IPS-18a (cell line): ENCODE results near the gene ITGA3.

Experiments used
- H3K27ac ChIP-seq: one replicate; pipeline ENCODE4 v1.5.1; 2013; ENCODE audit warnings: low read length
- H3K27me3 ChIP-seq: one replicate; pipeline ENCODE4 v1.6.1; 2013; ENCODE audit warnings: mild to moderate bottlenecking, low read length; ENCODE audit not compliant: control insufficient read depth, insufficient read depth
- H3K36me3 ChIP-seq: one replicate; pipeline ENCODE4 v1.6.1; 2013; ENCODE audit warnings: low read depth, low read length; ENCODE audit not compliant: control insufficient read depth
- H3K4me1 ChIP-seq: one replicate; pipeline ENCODE4 v1.6.1; 2013; ENCODE audit warnings: low read depth, low read length; ENCODE audit not compliant: control insufficient read depth
- H3K4me3 ChIP-seq: one replicate; pipeline ENCODE4 v1.5.1; 2013; ENCODE audit warnings: low read length
- H3K9ac ChIP-seq: one replicate; pipeline ENCODE4 v1.6.1; 2013; ENCODE audit warnings: mild to moderate bottlenecking, low read length, moderate library complexity
- H3K9me3 ChIP-seq: one replicate; pipeline ENCODE4 v1.6.1; 2013; ENCODE audit warnings: low read depth, low read length; ENCODE audit not compliant: control insufficient read depth

The ITGA3 gene

GRCh38 chr17:50108556-50108955 is 52.6 kb downstream of the ITGA3 start:
- no peak overlapping the region for H3K9ac ChIP-seq
- no peaks in the 10 kb centered on the region for H3K36me3 ChIP-seq
- H3K4me3 ChIP-seq, result no peak overlapping the region
- H3K9me3 ChIP-seq, result no peaks in the 10 kb centered on the region
- H3K4me1 ChIP-seq, result peaks cover 4% of the 10 kb centered on the region
- no peaks in the 10 kb centered on the region for H3K27me3 ChIP-seq
- H3K27ac ChIP-seq, result no peak overlapping the region

GRCh38 chr17:50109207-50109606 is 53.3 kb downstream of the ITGA3 start:
- H3K9ac ChIP-seq, result no peak overlapping the region
- H3K27ac ChIP-seq, result no peak overlapping the region
- H3K27me3 ChIP-seq, result no peaks in the 10 kb centered on the region
- no peaks in the 10 kb centered on the region for H3K36me3 ChIP-seq
- no peaks in the 10 kb centered on the region for H3K9me3 ChIP-seq
- peaks cover 4% of the 10 kb centered on the region for H3K4me1 ChIP-seq
- no peak overlapping the region for H3K4me3 ChIP-seq

- Histone ChIP-seq H3K4me1 (peaks cover 4% of the 10 kb centered on the region), H3K36me3 (no peaks in the 10 kb centered on the region), H3K27ac (no peak overlapping the region)
These were observed 53.9 kb downstream of the ITGA3 start for GRCh38 chr17:50109785-50110184.

GRCh38 chr17:50110591-50111349 is 54.9 kb downstream of the ITGA3 start:
- H3K9ac ChIP-seq, result no peak overlapping the region
- no peak overlapping the region for H3K27ac ChIP-seq

More at GRCh38 chr17:50109785-50110184, 53.9 kb downstream of the ITGA3 start:
- Histone ChIP-seq H3K27me3 (no peaks in the 10 kb centered on the region), H3K4me3 (no peak overlapping the region), H3K9ac (no peak overlapping the region), H3K9me3 (no peaks in the 10 kb centered on the region)

GRCh38 chr17:50111673-50112655 is 56.1 kb downstream of the ITGA3 start:
- Histone ChIP-seq H3K9me3 (no peaks in the 10 kb centered on the region), H3K36me3 (no peaks in the 10 kb centered on the region), H3K4me3 (no peak overlapping the region), H3K27ac (no peak overlapping the region), H3K4me1 (peaks cover 8% of the 10 kb centered on the region), H3K9ac (no peak overlapping the region), H3K27me3 (peaks cover 5% of the 10 kb centered on the region)

More at GRCh38 chr17:50110591-50111349, 54.9 kb downstream of the ITGA3 start:
- Histone ChIP-seq H3K9me3 (no peaks in the 10 kb centered on the region), H3K36me3 (no peaks in the 10 kb centered on the region), H3K4me1 (peaks cover 8% of the 10 kb centered on the region), H3K4me3 (no peak overlapping the region), H3K27me3 (no peaks in the 10 kb centered on the region)

- Histone ChIP-seq H3K4me3 (no peak overlapping the region), H3K9me3 (no peaks in the 10 kb centered on the region), H3K36me3 (no peaks in the 10 kb centered on the region), H3K9ac (no peak overlapping the region), H3K27me3 (peaks cover 9% of the 10 kb centered on the region), H3K27ac (no peak overlapping the region), H3K4me1 (peaks cover 8% of the 10 kb centered on the region)
These were observed 56.8 kb downstream of the ITGA3 start for GRCh38 chr17:50112694-50113093.

- Histone ChIP-seq H3K4me3 (no peak overlapping the region), H3K4me1 (peaks cover 8% of the 10 kb centered on the region), H3K9ac (no peak overlapping the region), H3K27ac (no peak overlapping the region), H3K27me3 (peaks cover 19% of the 10 kb centered on the region), H3K9me3 (no peaks in the 10 kb centered on the region), H3K36me3 (no peaks in the 10 kb centered on the region)
These were observed 57.9 kb downstream of the ITGA3 start for GRCh38 chr17:50113624-50114320.

GRCh38 chr17:50114401-50114800 is 58.5 kb downstream of the ITGA3 start:
- H3K36me3 ChIP-seq, result no peaks in the 10 kb centered on the region
- no peaks in the 10 kb centered on the region for H3K9me3 ChIP-seq
- peaks cover 25% of the 10 kb centered on the region for H3K27me3 ChIP-seq
- peaks cover 8% of the 10 kb centered on the region for H3K4me1 ChIP-seq
- no peak overlapping the region for H3K9ac ChIP-seq
- H3K27ac ChIP-seq, result no peak overlapping the region
- no peak overlapping the region for H3K4me3 ChIP-seq

GRCh38 chr17:50114849-50115357 is 59.0 kb downstream of the ITGA3 start:
- H3K9me3 ChIP-seq, result no peaks in the 10 kb centered on the region
- H3K4me3 ChIP-seq, result no peak overlapping the region
- H3K27me3 ChIP-seq, result peaks cover 27% of the 10 kb centered on the region
- no peak overlapping the region for H3K27ac ChIP-seq
- peaks cover 8% of the 10 kb centered on the region for H3K4me1 ChIP-seq
- H3K36me3 ChIP-seq, result no peaks in the 10 kb centered on the region
- H3K9ac ChIP-seq, result no peak overlapping the region

GRCh38 chr17:50115756-50116155 is 59.8 kb downstream of the ITGA3 start:
- Histone ChIP-seq H3K4me3 (no peak overlapping the region), H3K9ac (no peak overlapping the region), H3K4me1 (peaks cover 8% of the 10 kb centered on the region), H3K9me3 (no peaks in the 10 kb centered on the region), H3K27me3 (peaks cover 27% of the 10 kb centered on the region), H3K36me3 (no peaks in the 10 kb centered on the region), H3K27ac (no peak overlapping the region)
